BE2C (cell line): ENCODE measurements around the gene NAA10.

Experiments used
- DNase-seq: peaks from one replicate; pipeline ENCODE4 v3.0.0-alpha.2; 2020
- H3K27me3 ChIP-seq: fragments of 250-450 bp; sonication (Bioruptor Pico); 2 replicates; pipeline ENCODE4 v1.5.1; 2020; ENCODE audit warnings: mild to moderate bottlenecking
- H3K36me3 ChIP-seq: fragments of 250-450 bp; sonication (Bioruptor Pico); 2 replicates; pipeline ENCODE4 v1.5.1; 2020; ENCODE audit warnings: mild to moderate bottlenecking
- H3K4me1 ChIP-seq: fragments of 250-450 bp; sonication (Bioruptor Pico); 2 replicates; pipeline ENCODE4 v1.5.1; 2020
- H3K4me3 ChIP-seq: 2 replicates; pipeline ENCODE4 v1.5.1; 2011; ENCODE audit warnings: low read depth, low read length
- H3K9me3 ChIP-seq: fragments of 250-450 bp; sonication (Bioruptor Pico); 2 replicates; pipeline ENCODE4 v1.5.1; 2020
- CTCF ChIP-seq: IDR thresholded peaks from 2 replicates; pipeline ENCODE4 v1.5.1; 2012; ENCODE audit warnings: mild to moderate bottlenecking, low read depth, low read length

Gene NAA10

GRCh38 chrX:153932220-153932915 lies 2.5 kb downstream of the NAA10 start:
- no peak for DNase-seq
- no peak for TF ChIP-seq CTCF
- H3K36me3 ChIP-seq = peaks cover 32% of the 10 kb centered on the region
- no peaks in the 10 kb centered on the region for H3K27me3 ChIP-seq
- H3K9me3 ChIP-seq = no peaks in the 10 kb centered on the region
- H3K4me3 ChIP-seq = no peak overlapping the region
- no peaks in the 10 kb centered on the region; the same call in 1 of the 2 replicates for H3K4me1 ChIP-seq

GRCh38 chrX:153931748-153932147 lies 3.1 kb downstream of the NAA10 start:
- H3K9me3 ChIP-seq = no peaks in the 10 kb centered on the region
- no peak for TF ChIP-seq CTCF
- peaks cover 32% of the 10 kb centered on the region for H3K36me3 ChIP-seq
- no peak overlapping the region for H3K4me3 ChIP-seq
- no peaks in the 10 kb centered on the region for H3K27me3 ChIP-seq
- no peak for DNase-seq
- peaks cover 4% of the 10 kb centered on the region for H3K4me1 ChIP-seq

- Histone ChIP-seq H3K4me1 (peaks cover 8% of the 10 kb centered on the region), H3K27me3 (no peaks in the 10 kb centered on the region), H3K4me3 (no peak overlapping the region), H3K9me3 (no peaks in the 10 kb centered on the region), H3K36me3 (peaks cover 32% of the 10 kb centered on the region)
- DNase-seq = no peak
- TF ChIP-seq CTCF = no peak
Observed at GRCh38 chrX:153931151-153931550, 3.7 kb downstream of the NAA10 start.

GRCh38 chrX:153930011-153930910 lies 4.6 kb downstream of the NAA10 start:
- no peak for TF ChIP-seq CTCF
- Histone ChIP-seq H3K27me3 (no peaks in the 10 kb centered on the region), H3K4me3 (no peak overlapping the region), H3K9me3 (no peaks in the 10 kb centered on the region), H3K36me3 (peaks cover 32% of the 10 kb centered on the region), H3K4me1 (peaks cover 8% of the 10 kb centered on the region)
- no peak for DNase-seq

- H3K4me3 ChIP-seq = no peak overlapping the region
- H3K4me1 ChIP-seq = peaks cover 10% of the 10 kb centered on the region
Observed at GRCh38 chrX:153929576-153929975, 5.3 kb downstream of the NAA10 start.

More at GRCh38 chrX:153929576-153929975, 5.3 kb downstream of the NAA10 start:
- Histone ChIP-seq H3K36me3 (peaks cover 32% of the 10 kb centered on the region), H3K27me3 (no peaks in the 10 kb centered on the region), H3K9me3 (no peaks in the 10 kb centered on the region)
- no peak for TF ChIP-seq CTCF
- no peak for DNase-seq
